SJSA1 (cell line): ENCODE results near the gene ZNF844. TPM values are rescaled to one million over a fixed set of nuclear protein-coding genes. Genes with fewer than 3 reads are reported as not detected.

Source experiments
- DNase-seq, 2 experiments: peaks; one replicate each; pipeline ENCODE4 v3.0.0-alpha.2; 2015 to 2020; ENCODE audit warnings: low spot score in 2 of 2, low read depth in 1 of 2
- H3K27ac ChIP-seq: fragments of 250-450 bp; sonication (Bioruptor Pico); 2 replicates; pipeline ENCODE4 v1.5.1; 2020; ENCODE audit warnings: mild to moderate bottlenecking, moderate library complexity
- H3K27me3 ChIP-seq: fragments of 250-450 bp; sonication (Bioruptor Pico); replicated peaks from 2 replicates; pipeline ENCODE4 v1.5.1; 2020; ENCODE audit warnings: mild to moderate bottlenecking, moderate library complexity
- H3K36me3 ChIP-seq: fragments of 250-450 bp; sonication (Bioruptor Pico); 2 replicates; pipeline ENCODE4 v1.5.1; 2020; ENCODE audit warnings: mild to moderate bottlenecking
- H3K4me1 ChIP-seq: fragments of 250-450 bp; sonication (Bioruptor Pico); replicated peaks from 2 replicates; pipeline ENCODE4 v1.6.1; 2021; ENCODE audit warnings: mild to moderate bottlenecking
- H3K4me3 ChIP-seq: fragments of 250-450 bp; sonication (Bioruptor Pico); 2 replicates; pipeline ENCODE4 v1.5.1; 2020; ENCODE audit warnings: mild to moderate bottlenecking
- H3K9me3 ChIP-seq: fragments of 250-450 bp; sonication (Bioruptor Pico); replicated peaks from 2 replicates; pipeline ENCODE4 v1.5.1; 2020; ENCODE audit warnings: mild to moderate bottlenecking
- total RNA-seq: library from RNA; depleted of rRNA; stranded (reverse); fragments of >200 nt; shearing (Covaris generic); gene quantifications from 2 replicates; pipeline ENCODE4 v1.2.3, GENCODE V29; 2014; rRNA removed

ZNF844 gene
- total RNA-seq, 1 experiment from 2014 or later = 0.82 TPM

DNA sequence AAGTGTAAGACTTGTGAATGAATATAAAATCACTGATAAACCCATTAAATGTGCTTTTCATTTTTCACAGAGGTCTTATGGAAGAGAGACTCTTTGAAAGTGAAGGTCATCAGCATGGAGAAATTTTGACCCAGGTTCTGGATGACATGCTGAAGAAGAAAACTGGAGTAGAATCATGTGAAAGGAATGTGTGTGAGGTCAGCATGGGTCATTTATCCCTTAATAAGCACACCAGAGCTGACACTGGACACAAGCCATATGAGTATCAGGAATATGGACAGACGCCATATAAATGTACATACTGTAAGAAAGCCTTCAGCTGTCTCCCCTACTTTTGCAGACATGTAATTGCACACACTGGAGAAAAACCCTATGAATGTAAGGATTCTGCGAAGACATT lies 46.6 kb downstream of the ZNF844 start:
- DNase-seq = no peak
- H3K4me1 ChIP-seq = no peaks in the 10 kb centered on the region
- peaks cover 18% of the 10 kb centered on the region for H3K9me3 ChIP-seq
- H3K4me3 ChIP-seq = no peak overlapping the region
- no peaks in the 10 kb centered on the region for H3K27me3 ChIP-seq
- peaks cover 9% of the 10 kb centered on the region; the same call in 1 of the 2 replicates for H3K36me3 ChIP-seq
- H3K27ac ChIP-seq = no peak overlapping the region

DNA sequence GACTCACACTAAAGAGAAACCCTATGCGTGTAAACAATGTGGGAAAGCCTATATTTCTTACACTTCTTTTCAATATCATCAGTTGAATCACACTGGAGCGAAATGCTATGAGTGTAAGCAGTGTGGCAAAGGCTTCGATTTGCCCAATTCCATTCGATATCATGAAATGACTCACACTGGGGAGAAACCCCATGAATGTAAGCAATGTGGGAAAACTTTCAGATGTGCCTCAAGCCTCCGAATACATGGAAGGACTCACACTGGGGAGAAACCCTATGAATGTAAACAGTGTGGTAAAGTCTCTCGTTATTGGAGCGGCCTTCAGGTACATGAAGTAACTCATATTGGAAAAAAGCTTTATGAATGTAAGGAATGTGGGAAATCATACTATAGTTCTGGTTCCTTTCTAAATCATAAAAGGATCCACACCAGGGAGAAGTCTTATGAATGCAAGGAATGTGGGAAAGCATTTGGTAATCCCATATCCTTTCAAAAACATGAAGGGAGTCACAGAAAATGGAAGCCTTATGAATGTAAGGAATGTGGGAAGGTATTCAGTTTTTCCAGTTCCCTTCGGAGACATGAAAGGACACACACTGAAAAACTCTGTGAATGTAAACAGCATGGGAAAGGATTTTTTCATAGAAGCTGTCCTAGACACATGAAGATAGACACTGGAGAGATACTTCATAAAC lies 47.6 kb downstream of the ZNF844 start:
- no peak for DNase-seq
- no peak overlapping the region for H3K4me3 ChIP-seq
- H3K9me3 ChIP-seq = peaks cover 18% of the 10 kb centered on the region
- peaks cover 9% of the 10 kb centered on the region; the same call in 1 of the 2 replicates for H3K36me3 ChIP-seq
- no peaks in the 10 kb centered on the region for H3K4me1 ChIP-seq
- H3K27ac ChIP-seq = peak overlapping the region; percentile 49
- no peaks in the 10 kb centered on the region for H3K27me3 ChIP-seq

GRCh38 chr19:12112701-12113100 lies 48.2 kb downstream of the ZNF844 start:
- H3K4me1 ChIP-seq = no peaks in the 10 kb centered on the region
- no peak overlapping the region for H3K4me3 ChIP-seq
- H3K27me3 ChIP-seq = no peaks in the 10 kb centered on the region
- H3K36me3 ChIP-seq = peaks cover 9% of the 10 kb centered on the region; the same call in 1 of the 2 replicates
- DNase-seq = no peak
- peaks cover 18% of the 10 kb centered on the region for H3K9me3 ChIP-seq
- peak overlapping the region; percentile 49 for H3K27ac ChIP-seq

DNA sequence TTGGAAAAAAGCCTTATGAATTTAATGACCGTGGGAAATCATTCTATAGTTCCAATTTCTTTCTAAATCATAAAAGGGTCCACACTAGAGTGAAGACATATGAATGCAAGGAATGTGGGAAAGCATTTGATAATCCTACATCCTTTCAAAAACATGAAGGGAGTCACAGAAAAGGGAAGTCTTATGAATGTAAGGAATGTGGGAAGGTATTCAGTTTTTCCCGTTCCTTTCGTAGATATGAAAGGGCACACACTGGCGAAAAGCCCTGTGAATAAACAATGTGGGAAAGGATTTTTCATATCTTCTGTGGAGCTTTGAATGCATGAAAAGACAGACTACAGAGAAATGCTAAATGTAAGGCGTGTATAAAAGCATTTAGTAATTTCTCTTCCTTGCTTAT lies 48.6 kb downstream of the ZNF844 start:
- Histone ChIP-seq H3K27me3 (no peaks in the 10 kb centered on the region), H3K36me3 (peaks cover 9% of the 10 kb centered on the region; the same call in 1 of the 2 replicates), H3K27ac (peak overlapping the region; percentile 49; the same call in 1 of the 2 replicates), H3K4me3 (no peak overlapping the region), H3K4me1 (no peaks in the 10 kb centered on the region), H3K9me3 (peaks cover 18% of the 10 kb centered on the region)
- no peak for DNase-seq

GRCh38 chr19:12117201-12117970 lies 52.9 kb downstream of the ZNF844 start:
- no peak overlapping the region for H3K27ac ChIP-seq
- H3K9me3 ChIP-seq = peaks cover 12% of the 10 kb centered on the region

DNA sequence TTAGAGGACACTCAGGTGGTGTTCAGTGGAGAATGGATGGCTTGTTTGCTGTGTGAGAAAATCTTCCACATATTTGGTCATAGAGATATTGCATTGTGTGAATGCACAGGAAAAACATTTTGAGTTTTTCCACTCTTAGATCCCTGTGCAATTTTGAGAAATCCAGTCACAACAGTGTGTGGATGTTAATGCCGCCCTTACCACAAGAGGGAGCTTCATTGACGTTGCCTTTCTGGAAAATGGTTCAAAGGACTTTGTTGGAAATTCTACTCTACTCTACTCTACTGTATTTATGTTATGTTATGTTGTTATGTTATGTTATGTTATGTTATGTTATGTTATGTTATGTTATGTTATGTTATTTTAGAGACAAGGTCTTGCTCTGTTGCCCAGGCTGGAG lies 62.2 kb downstream of the ZNF844 start:
- H3K27me3 ChIP-seq = no peaks in the 10 kb centered on the region
- peaks cover 13% of the 10 kb centered on the region for H3K36me3 ChIP-seq
- no peak for DNase-seq

More at GRCh38 chr19:12117201-12117970, 52.9 kb downstream of the ZNF844 start:
- H3K4me1 ChIP-seq = no peaks in the 10 kb centered on the region
- no peaks in the 10 kb centered on the region for H3K27me3 ChIP-seq
- no peak for DNase-seq
- no peak overlapping the region for H3K4me3 ChIP-seq
- no peaks in the 10 kb centered on the region for H3K36me3 ChIP-seq

More for the DNA sequence above, 62.2 kb downstream of the ZNF844 start:
- Histone ChIP-seq H3K4me3 (no peak overlapping the region), H3K27ac (no peak overlapping the region), H3K4me1 (no peaks in the 10 kb centered on the region), H3K9me3 (peaks cover 31% of the 10 kb centered on the region)

Other genes starting within 250 kb of the ZNF844 start
- 0.06 and 1.5 TPM in 2 replicates for gene ZNF439, start 216.0 kb upstream of the ZNF844 start, total RNA-seq
- 2.6 and 3.4 TPM in 2 replicates for gene ZNF69, start 176.9 kb upstream of the ZNF844 start, total RNA-seq
- 8.3 and 10.7 TPM in 2 replicates for gene ZNF700, start 139.6 kb upstream of the ZNF844 start, total RNA-seq
- 0.18 TPM in 1 of 2 replicates, not detected in the other for gene ZNF763, start 99.7 kb upstream of the ZNF844 start, total RNA-seq
- gene ZNF433, start 29.1 kb upstream of the ZNF844 start, total RNA-seq = 0.50 and 1.4 TPM in 2 replicates
- gene ZNF878, start 11.8 kb upstream of the ZNF844 start, total RNA-seq = 0.08 TPM in 1 of 2 replicates, not detected in the other
- 0.53 and 5.4 TPM in 2 replicates for gene ZNF20, start 75.6 kb downstream of the ZNF844 start, total RNA-seq
- gene ZNF625, start 92.0 kb downstream of the ZNF844 start, total RNA-seq = 2.6 and 8.4 TPM in 2 replicates
- gene ZNF136, start 98.4 kb downstream of the ZNF844 start, total RNA-seq = 3.8 and 7.2 TPM in 2 replicates
- gene ZNF44, start 230.2 kb downstream of the ZNF844 start, total RNA-seq = 1.6 and 2.7 TPM in 2 replicates